Measurements from ENCODE around the gene WDR70. TPM values are rescaled to one million over a fixed set of nuclear protein-coding genes. Genes with fewer than 3 reads are reported as not detected.
"Not testable (repeated sequence)": the region's sequence is repeated elsewhere in the genome, so short reads cannot be mapped to it uniquely, and the experiment has no call there.

Gene WDR70
- total RNA-seq, 1 donor from 2014 or later = 23.6 TPM

DNA sequence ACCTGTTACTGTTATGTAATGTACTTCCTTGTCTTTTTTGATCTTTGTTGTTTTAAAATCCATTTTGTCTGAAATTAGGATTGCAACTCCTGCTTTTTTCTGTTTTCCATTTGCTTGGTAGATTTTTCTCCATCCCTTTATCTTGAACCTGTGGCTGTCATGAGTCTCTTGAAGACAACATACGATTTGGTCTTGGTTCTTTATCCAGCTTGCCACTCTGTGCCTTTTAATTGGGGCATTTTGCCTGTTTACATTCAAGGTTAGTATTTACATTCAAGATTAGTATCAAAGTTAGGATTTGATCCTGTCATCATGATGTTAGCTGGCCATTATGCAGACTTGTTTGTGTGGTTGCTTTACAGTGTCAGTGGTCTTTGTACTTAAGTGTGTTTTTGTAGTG is 304.0 kb downstream of the WDR70 start:
- TF ChIP-seq, protein P1, sequence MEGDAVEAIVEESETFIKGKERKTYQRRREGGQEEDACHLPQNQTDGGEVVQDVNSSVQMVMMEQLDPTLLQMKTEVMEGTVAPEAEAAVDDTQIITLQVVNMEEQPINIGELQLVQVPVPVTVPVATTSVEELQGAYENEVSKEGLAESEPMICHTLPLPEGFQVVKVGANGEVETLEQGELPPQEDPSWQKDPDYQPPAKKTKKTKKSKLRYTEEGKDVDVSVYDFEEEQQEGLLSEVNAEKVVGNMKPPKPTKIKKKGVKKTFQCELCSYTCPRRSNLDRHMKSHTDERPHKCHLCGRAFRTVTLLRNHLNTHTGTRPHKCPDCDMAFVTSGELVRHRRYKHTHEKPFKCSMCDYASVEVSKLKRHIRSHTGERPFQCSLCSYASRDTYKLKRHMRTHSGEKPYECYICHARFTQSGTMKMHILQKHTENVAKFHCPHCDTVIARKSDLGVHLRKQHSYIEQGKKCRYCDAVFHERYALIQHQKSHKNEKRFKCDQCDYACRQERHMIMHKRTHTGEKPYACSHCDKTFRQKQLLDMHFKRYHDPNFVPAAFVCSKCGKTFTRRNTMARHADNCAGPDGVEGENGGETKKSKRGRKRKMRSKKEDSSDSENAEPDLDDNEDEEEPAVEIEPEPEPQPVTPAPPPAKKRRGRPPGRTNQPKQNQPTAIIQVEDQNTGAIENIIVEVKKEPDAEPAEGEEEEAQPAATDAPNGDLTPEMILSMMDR (IDR thresholded peaks at IDR 0.05) = no peak
- Mint-ChIP-seq H3K4me1 (ENCODE audit: low read depth) (no peaks in the 10 kb centered on the region), H3K27ac (ENCODE audit: unreplicated experiment) (no peak overlapping the region), H3K36me3 (ENCODE audit: low read depth) (peaks cover 5% of the 10 kb centered on the region), H3K4me3 (ENCODE audit: unreplicated experiment) (no peak overlapping the region), H3K9me3 (ENCODE audit: low read depth) (peaks cover 27% of the 10 kb centered on the region), H3K27me3 (ENCODE audit: low read depth) (no peaks in the 10 kb centered on the region)
- DNase-seq (ENCODE audit: low spot score) = no peak

GRCh38 chr5:37685211-37685610 is 306.1 kb downstream of the WDR70 start:
- Mint-ChIP-seq H3K4me3 (ENCODE audit: unreplicated experiment) (no peak overlapping the region), H3K27me3 (ENCODE audit: low read depth) (no peaks in the 10 kb centered on the region), H3K9me3 (ENCODE audit: low read depth) (peaks cover 28% of the 10 kb centered on the region), H3K36me3 (ENCODE audit: low read depth) (peaks cover 9% of the 10 kb centered on the region), H3K4me1 (ENCODE audit: low read depth) (no peaks in the 10 kb centered on the region), H3K27ac (ENCODE audit: unreplicated experiment) (no peak overlapping the region)
- DNase-seq (ENCODE audit: low spot score) = no peak
- TF ChIP-seq, protein P1 (IDR thresholded peaks at IDR 0.05) = no peak

- DNase-seq (ENCODE audit: low spot score) = no peak
- peaks cover 26% of the 10 kb centered on the region for H3K9me3 Mint-ChIP-seq (ENCODE audit: low read depth)
- TF ChIP-seq, protein P1 (IDR thresholded peaks at IDR 0.05) = no peak
- no peaks in the 10 kb centered on the region for H3K27me3 Mint-ChIP-seq (ENCODE audit: low read depth)
- H3K4me1 Mint-ChIP-seq (ENCODE audit: low read depth) = no peaks in the 10 kb centered on the region
- no peak overlapping the region for H3K4me3 Mint-ChIP-seq (ENCODE audit: unreplicated experiment)
- H3K36me3 Mint-ChIP-seq (ENCODE audit: low read depth) = peaks cover 9% of the 10 kb centered on the region
- no peak overlapping the region for H3K27ac Mint-ChIP-seq (ENCODE audit: unreplicated experiment)
These were observed 306.7 kb downstream of the WDR70 start for GRCh38 chr5:37685816-37686215.

GRCh38 chr5:37688925-37689324 is 309.8 kb downstream of the WDR70 start:
- H3K27ac Mint-ChIP-seq (ENCODE audit: unreplicated experiment); H3K27me3 Mint-ChIP-seq (ENCODE audit: low read depth); H3K4me1 Mint-ChIP-seq (ENCODE audit: low read depth); H3K36me3 Mint-ChIP-seq (ENCODE audit: low read depth); H3K4me3 Mint-ChIP-seq (ENCODE audit: unreplicated experiment); DNase-seq (ENCODE audit: low spot score): not testable (repeated sequence)
- H3K9me3 Mint-ChIP-seq (ENCODE audit: low read depth) = peaks cover 17% of the 10 kb centered on the region

DNA sequence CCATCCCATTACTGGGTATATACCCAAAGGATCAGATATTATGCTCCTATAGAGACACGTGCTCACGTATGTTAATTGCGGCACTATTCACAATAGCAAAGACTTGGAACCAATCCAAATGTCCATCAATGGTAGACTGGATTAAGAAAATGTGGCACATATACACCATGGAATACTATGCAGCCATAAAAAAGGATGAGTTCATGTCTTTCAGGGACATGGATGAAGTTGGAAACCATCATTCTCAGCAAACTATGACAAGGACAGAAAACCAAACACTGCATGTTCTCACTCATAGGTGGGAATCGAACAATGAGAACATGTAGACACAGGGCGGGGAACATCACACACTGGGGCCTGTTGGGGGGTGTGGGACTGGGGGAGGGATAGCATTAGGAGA is 315.2 kb downstream of the WDR70 start:
- H3K27me3 Mint-ChIP-seq (ENCODE audit: low read depth) = not testable (repeated sequence)

GRCh38 chr5:37694867-37695266 is 315.7 kb downstream of the WDR70 start:
- Mint-ChIP-seq H3K36me3 (ENCODE audit: low read depth) (peaks cover 5% of the 10 kb centered on the region), H3K4me3 (ENCODE audit: unreplicated experiment) (no peak overlapping the region), H3K9me3 (ENCODE audit: low read depth) (peaks cover 20% of the 10 kb centered on the region), H3K27ac (ENCODE audit: unreplicated experiment) (no peak overlapping the region), H3K27me3 (ENCODE audit: low read depth) (no peaks in the 10 kb centered on the region), H3K4me1 (ENCODE audit: low read depth) (peaks cover 12% of the 10 kb centered on the region)
- TF ChIP-seq, protein P1 (IDR thresholded peaks at IDR 0.05) = no peak
- no peak for DNase-seq (ENCODE audit: low spot score)

More for the DNA sequence above, 315.2 kb downstream of the WDR70 start:
- not testable (repeated sequence) for H3K4me3 Mint-ChIP-seq (ENCODE audit: unreplicated experiment); H3K27ac Mint-ChIP-seq (ENCODE audit: unreplicated experiment); H3K36me3 Mint-ChIP-seq (ENCODE audit: low read depth); DNase-seq (ENCODE audit: low spot score)
- H3K9me3 Mint-ChIP-seq (ENCODE audit: low read depth) = peaks cover 24% of the 10 kb centered on the region
- peaks cover 12% of the 10 kb centered on the region for H3K4me1 Mint-ChIP-seq (ENCODE audit: low read depth)
